CD1c-positive myeloid dendritic cell (primary cell): ENCODE results near the gene ANKRD24.
A peak's percentile ranks its signal among the peaks of the same experiment; 100 is the strongest.
"Not testable (repeated sequence)": the region's sequence is repeated elsewhere in the genome, so short reads cannot be mapped to it uniquely, and the experiment has no call there.

Experiments
- DNase-seq: peaks from one replicate; pipeline ENCODE4 v3.0.0-alpha.2; 2016; ENCODE audit errors: extremely low spot score

The ANKRD24 gene

GRCh38 chr19:4230237-4230636, 47.7 kb downstream of the ANKRD24 start:
- not testable (repeated sequence) for DNase-seq

GRCh38 chr19:4231521-4231920, 49.0 kb downstream of the ANKRD24 start:
- not testable (repeated sequence) for DNase-seq

DNA sequence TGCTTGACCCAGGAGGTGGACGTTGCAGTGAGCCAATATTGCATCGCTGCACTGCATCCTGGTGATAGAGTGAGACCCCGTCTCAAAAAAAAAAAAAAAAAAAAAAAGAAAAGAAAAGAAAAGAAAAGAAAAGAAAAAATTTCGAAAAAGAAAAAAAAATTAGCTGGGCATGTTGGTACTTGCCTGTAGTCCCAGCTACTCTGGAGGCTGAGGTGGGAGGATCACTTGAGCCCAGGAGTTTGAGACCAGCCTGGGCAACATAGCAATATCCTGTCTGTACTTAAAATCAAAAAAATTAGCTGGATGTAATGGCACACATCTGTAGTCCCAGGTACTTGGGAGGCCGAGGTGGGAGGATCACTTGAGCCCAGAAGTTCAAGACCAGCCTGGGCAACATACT, 49.6 kb downstream of the ANKRD24 start:
- DNase-seq: not testable (repeated sequence)

GRCh38 chr19:4232614-4233281, 50.3 kb downstream of the ANKRD24 start:
- no peak for DNase-seq

DNA sequence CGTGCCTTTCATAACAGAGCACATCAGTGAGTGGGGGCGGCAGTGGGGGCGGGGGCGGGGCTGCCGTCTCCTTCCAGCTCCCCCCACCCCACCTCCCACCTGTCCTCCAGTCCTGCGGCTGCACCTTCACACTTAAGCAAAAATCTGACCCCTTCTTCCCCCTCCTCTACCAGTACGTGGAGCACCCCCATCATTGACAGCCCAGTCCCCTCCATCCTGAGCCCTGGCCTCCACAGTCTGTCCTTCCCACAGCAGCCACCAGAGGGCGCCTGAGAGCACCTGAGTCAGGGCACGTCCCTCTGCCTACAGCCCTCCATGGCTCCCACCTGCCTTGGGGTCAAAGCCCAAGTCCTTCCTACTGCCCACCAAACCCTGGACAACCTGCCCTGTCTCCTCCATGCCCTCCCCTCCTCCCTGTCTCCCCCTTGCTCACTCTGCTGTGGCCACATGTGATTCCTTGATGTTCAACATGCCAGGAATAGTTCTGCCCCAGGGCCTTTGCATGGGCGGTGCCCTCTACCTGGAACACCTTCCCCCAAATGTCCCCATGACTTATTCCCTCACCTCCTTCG, 50.9 kb downstream of the ANKRD24 start:
- DNase-seq: peak; percentile 64

DNA sequence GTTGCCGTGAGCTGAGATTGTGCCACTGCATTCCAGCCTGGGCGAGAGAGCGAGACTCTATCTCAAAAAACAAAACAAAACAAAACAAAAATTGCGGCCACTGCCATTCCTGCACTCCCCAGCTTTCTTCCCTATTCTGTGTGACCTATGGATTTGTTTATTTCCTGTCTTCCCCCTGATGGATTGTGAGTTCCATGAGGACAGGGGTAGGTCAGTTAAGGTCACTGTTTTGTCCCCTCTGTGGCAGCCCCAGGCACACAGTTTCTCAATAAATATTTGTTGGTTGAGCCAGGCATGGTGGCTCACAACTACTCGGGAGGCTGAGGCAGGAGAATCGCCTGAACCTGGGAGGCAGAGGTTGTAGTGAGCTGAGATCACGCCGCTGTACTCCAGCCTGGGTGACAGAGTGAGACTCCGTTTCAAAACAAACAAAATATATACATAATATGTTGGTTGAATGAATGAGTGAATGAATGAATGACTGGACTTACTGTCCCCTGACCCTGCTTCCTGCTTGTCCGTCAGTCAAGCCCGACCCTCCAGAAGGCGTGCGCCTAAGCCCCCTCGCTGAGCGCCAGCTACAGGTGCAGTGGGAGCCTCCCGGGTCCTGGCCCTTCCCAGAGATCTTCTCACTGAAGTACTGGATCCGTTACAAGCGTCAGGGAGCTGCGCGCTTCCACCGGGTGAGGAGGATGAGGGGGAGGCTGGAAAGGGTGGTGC, 51.8 kb downstream of the ANKRD24 start:
- DNase-seq: no peak

DNA sequence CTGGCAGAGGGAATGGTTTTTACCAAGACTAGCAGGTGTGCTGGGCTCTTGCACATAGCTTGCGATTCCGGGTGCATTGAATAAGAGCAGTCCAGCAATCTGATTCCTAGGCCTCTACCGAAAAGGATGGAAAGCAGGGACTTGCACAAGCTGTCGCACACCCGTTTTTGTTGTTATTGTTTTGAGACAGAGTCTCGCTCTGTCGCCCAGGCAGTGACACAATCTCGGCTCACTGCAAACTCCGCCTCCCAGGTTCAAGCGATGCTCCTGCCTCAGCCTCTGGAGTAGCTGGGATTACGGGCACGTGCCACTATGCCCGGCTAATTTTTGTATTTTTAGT, 52.3 kb downstream of the ANKRD24 start:
- no peak for DNase-seq

DNA sequence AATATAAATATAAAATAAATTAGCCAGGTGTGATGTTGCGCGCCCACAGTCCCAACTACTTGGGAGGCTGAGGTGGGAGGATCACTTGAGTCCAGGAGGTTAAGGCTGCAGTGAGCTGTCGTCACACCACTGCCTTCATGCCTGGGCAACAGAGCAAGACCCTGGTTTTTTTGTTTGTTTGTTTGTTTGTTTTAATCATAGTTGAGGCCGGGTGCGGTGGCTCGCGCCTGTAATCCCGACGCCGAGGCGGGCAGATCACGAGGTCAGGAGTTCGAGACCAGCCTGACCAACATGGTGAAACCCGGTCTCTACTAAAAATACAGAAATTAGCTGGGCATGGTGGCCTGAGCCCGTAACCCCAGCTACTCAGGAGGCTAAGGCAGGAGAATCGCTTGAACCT, 55.0 kb downstream of the ANKRD24 start:
- not testable (repeated sequence) for DNase-seq

DNA sequence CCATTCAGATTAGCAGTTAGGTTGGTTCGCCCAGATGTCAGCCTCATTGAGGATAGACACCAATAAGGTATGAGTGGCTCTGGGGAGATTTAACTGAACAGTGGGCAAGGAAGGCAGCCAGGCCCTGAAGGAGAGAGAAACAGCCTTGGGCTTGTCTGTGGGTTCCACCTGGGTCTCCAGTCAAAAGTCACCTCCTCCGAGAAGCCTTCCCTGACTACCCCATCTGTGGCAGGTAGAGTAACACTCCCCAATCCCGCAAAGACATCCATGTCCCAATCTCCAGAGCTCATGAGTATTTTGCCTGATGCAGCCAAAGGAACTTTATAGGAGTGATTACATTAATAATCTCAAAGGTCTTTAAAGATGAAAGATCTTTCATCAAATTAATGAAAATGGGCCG, 56.3 kb downstream of the ANKRD24 start:
- DNase-seq: no peak

GRCh38 chr19:4241824-4242430, 59.4 kb downstream of the ANKRD24 start:
- DNase-seq: peak; percentile 54

DNA sequence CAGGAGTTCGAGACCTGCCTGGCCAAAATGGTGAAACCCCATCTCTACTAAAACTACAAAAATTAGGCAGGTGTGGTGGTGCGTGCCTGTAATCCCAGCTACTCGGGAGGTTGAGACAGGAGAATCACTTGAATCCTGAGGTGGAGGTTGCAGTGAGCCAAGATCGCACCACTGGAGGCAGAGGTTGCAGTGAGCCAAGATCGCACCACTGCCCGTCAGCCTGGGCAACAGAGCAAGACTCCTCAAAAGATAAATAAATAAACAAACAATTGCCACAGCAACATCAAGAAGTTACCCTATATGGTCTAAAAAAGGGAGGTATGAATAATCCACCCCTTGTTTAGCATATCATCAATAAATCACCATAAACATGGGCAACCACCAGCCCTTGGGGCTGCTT, 63.4 kb downstream of the ANKRD24 start:
- DNase-seq: not testable (repeated sequence)

- DNase-seq: peak; percentile 100
Observed at GRCh38 chr19:4246767-4247593, 64.5 kb downstream of the ANKRD24 start, which contains the start of gene YJU2. Gene YJU2 (plus strand): TSS chr19:4247080. CDS start chr19:4247147, 67 bp downstream.

- no peak for DNase-seq
Observed at GRCh38 chr19:4256563-4256962, 74.1 kb downstream of the ANKRD24 start.

DNA sequence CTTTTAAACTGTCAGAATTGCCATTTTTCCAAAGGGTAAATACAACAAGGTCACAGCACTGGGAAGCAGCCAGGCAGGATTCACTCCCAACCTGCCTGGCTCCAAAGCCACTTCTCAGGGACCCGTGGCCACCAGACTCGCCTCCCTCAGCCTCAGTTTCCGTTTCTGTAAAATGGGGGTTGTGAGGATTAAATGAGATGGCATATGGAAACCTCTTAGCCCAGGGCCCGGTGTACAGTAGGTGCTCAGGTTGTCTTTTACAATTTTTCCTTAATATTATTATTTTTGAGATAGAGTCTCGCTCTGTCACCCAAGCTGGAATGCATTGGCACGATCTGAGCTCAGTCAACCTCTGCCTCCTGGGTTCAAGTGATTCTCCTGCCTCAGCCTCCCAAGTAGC, 74.5 kb downstream of the ANKRD24 start:
- DNase-seq: no peak

- no peak for DNase-seq
Observed at GRCh38 chr19:4258181-4258580, 75.7 kb downstream of the ANKRD24 start.

DNA sequence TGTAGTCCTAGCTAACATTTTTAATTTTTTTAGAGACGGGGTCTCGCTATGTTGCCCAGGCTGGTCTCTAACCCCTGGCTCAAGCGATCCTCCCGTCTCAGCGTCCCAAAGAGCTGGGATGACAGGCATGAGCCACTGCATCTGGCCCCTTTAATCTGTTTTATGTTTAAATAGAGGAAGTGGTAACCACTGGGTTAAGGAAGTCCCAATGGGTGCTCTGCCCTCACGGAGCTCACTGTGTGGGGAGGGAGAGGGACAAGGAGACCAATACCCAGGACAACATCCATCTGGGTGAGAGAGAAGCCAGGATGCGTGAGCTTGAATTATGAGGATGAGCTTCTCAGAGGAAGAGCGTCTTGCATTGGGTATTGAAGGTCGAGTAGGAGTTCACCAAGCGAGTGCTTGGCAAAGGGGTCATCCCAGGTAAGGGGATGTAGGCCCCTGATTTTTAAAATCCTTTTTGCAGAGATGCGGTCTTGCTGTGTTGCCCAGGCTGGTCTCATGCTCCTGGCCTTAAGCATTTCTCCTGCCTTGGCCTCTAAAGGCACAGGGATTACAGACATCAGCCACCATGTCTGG, 78.2 kb downstream of the ANKRD24 start:
- peak; percentile 40 for DNase-seq

DNA sequence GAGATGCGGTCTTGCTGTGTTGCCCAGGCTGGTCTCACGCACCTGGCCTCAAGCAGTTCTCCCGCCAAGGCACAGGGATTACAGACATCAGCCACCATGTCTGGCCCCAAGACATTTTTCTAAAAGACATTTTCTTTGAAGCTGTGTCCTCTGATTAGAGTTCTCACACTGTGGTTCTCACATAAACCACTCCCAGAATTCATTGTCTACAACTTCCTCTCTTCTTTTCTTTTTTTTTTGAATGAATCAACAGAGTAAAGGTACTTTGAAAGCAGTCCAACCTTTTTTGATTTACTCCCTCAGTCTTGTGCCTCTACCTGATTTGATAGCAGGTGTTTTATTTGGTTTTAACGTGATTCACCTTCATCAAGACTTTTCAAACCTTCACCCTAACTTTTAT, 82.3 kb downstream of the ANKRD24 start:
- DNase-seq: no peak

DNA sequence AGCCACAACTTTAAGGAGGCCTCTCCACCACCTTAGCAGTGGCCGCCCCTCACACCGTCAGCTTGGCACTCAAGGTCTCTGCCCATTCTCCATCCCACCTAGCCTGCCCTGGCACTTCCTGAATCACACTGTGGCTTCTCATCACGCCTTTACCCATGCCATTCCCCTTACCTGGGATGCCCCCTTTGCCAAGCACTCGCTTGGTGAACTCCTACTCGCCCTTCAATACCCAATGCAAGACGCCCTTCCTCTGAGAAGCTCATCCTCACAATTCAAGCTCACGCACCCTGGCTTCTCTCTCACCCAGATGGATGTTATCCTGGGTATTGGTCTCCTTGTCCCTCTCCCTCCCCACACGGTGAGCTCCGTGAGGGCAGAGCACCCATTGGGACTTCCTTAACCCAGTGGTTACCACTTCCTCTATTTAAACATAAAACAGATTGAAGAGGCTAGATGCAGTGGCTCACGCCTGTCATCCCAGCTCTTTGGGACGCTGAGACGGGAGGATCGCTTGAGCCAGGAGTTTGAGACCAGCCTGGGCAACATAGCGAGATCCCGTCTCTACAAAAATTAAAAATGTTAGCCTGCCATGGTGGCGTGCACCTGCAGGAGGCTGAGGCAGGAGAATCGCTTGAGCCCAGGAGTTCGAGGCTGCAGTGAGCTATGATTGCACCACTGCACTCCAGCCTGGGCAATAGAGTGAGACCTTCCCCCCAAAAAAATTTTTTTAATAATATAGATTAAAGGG, 83.9 kb downstream of the ANKRD24 start:
- DNase-seq: peak; percentile 48

DNA sequence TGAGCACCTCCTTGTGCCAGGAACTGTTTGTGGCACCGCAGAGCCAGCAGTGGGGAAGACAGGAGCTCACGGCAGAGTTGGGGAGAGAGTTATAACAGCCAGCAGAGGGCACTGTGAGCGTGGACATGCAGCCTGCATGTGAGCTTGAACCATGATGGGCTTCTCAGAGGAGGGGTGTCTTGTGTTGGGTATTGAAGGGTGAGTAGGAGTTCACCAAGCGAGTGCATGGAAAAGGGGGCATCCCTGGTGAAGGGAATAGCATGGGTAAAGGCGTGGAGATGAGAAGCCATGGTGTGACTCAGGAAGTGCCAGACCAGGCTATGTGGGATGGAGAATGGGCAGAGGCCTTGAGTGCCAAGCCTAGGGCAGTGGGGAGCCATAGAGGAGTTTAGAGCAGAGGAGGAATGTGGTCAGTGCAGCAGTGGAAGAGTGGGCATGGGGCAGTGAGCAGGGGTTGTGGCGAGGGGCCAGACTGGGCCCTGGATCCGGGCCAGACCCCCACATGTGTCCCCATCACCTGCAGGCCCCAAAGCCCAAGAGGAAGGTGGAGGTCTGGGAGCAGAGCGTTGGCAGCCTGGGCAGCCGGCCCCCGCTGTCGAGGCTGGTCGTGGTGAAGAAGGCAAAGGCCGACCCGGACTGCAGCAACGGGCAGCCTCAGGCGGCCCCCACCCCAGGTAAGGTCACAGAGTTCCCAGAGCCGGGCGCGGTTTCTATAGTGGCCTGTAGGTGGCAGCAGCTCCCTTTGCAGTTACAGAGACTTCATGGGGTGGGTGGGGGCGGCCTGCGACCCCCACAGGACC, 84.8 kb downstream of the ANKRD24 start:
- peak; percentile 54 for DNase-seq
